COLO829 (cell line): Measurements from ENCODE around the gene EPHA10.
"Not testable (repeated sequence)": the region's sequence is repeated elsewhere in the genome, so short reads cannot be mapped to it uniquely, and the experiment has no call there.

Experiments
- DNase-seq: peaks from one replicate; pipeline ENCODE4 v3.0.0; 2012; ENCODE audit warnings: low spot score

The EPHA10 gene

GRCh38 chr1:37771440-37771839 lies 6.5 kb upstream of the EPHA10 start:
- DNase-seq: not testable (repeated sequence)

GRCh38 chr1:37767488-37767887 lies 2.6 kb upstream of the EPHA10 start:
- no peak for DNase-seq

GRCh38 chr1:37765916-37766664 lies 1.2 kb upstream of the EPHA10 start:
- no peak for DNase-seq

- DNase-seq: peak; percentile 24
Measured at GRCh38 chr1:37764414-37764825, 500 bp downstream of the EPHA10 start.

- DNase-seq: no peak
Measured at GRCh38 chr1:37763791-37764413, 1.0 kb downstream of the EPHA10 start.

GRCh38 chr1:37762516-37762915 lies 2.4 kb downstream of the EPHA10 start:
- no peak for DNase-seq

- DNase-seq: no peak
Measured at GRCh38 chr1:37761416-37762095, 3.4 kb downstream of the EPHA10 start.

- no peak for DNase-seq
Measured at GRCh38 chr1:37759451-37759850, 5.5 kb downstream of the EPHA10 start.

- no peak for DNase-seq
Measured at GRCh38 chr1:37755951-37756560, 8.9 kb downstream of the EPHA10 start.

- DNase-seq: no peak
Measured at GRCh38 chr1:37755290-37755689, 9.6 kb downstream of the EPHA10 start.

- no peak for DNase-seq
Measured at GRCh38 chr1:37753473-37754321, 11.2 kb downstream of the EPHA10 start.

GRCh38 chr1:37752583-37753471 lies 12.1 kb downstream of the EPHA10 start:
- DNase-seq: no peak

- DNase-seq: no peak
Measured at GRCh38 chr1:37752213-37752582, 12.7 kb downstream of the EPHA10 start.

GRCh38 chr1:37748565-37748964 lies 16.4 kb downstream of the EPHA10 start:
- DNase-seq: no peak

- no peak for DNase-seq
Measured at GRCh38 chr1:37746806-37747205, 18.1 kb downstream of the EPHA10 start.

GRCh38 chr1:37741662-37742061 lies 23.3 kb downstream of the EPHA10 start:
- DNase-seq: no peak

- DNase-seq: no peak
Measured at GRCh38 chr1:37741130-37741529, 23.8 kb downstream of the EPHA10 start.

- no peak for DNase-seq
Measured at GRCh38 chr1:37739222-37739621, 25.7 kb downstream of the EPHA10 start.

- not testable (repeated sequence) for DNase-seq
Measured at GRCh38 chr1:37738619-37739018, 26.3 kb downstream of the EPHA10 start.

GRCh38 chr1:37737975-37738374 lies 26.9 kb downstream of the EPHA10 start:
- DNase-seq: not testable (repeated sequence)
